Trophoblast cell (in vitro differentiated cells and primary cell): ENCODE results near the gene ASB17.
"Not testable (repeated sequence)": the region's sequence is repeated elsewhere in the genome, so short reads cannot be mapped to it uniquely, and the experiment has no call there.

Experiments used
- DNase-seq, 2 donors: peaks; one replicate each; pipeline ENCODE4 v3.0.0-alpha.2; 2016
- H2AFZ ChIP-seq: 2 replicates; pipeline ENCODE4 v1.6.1; 2013; ENCODE audit warnings: low read length, moderate library complexity, mild to moderate bottlenecking; ENCODE audit not compliant: insufficient read depth, poor library complexity
- H2AK5ac ChIP-seq: 2 replicates; pipeline ENCODE4 v1.6.1; 2013; ENCODE audit warnings: mild to moderate bottlenecking, low read length
- H2BK120ac ChIP-seq: 2 replicates; pipeline ENCODE4 v1.6.1; 2013; ENCODE audit warnings: low read length, mild to moderate bottlenecking, moderate library complexity; ENCODE audit not compliant: insufficient read depth, poor library complexity
- H2BK12ac ChIP-seq: 2 replicates; pipeline ENCODE4 v1.6.1; 2013; ENCODE audit warnings: mild to moderate bottlenecking, low read length, moderate library complexity
- H2BK5ac ChIP-seq: 2 replicates; pipeline ENCODE4 v1.6.1; 2013; ENCODE audit warnings: low read length, low read depth, moderate library complexity, mild to moderate bottlenecking; ENCODE audit not compliant: poor library complexity
- H3K14ac ChIP-seq: 2 replicates; pipeline ENCODE4 v1.6.1; 2013; ENCODE audit warnings: mild to moderate bottlenecking, low read length
- H3K18ac ChIP-seq: 2 replicates; pipeline ENCODE4 v1.6.1; 2013; ENCODE audit warnings: mild to moderate bottlenecking, low read length
- H3K23ac ChIP-seq: 2 replicates; pipeline ENCODE4 v1.6.1; 2013; ENCODE audit warnings: low read length
- H3K27ac ChIP-seq: 2 replicates; pipeline ENCODE4 v1.5.1; 2013; ENCODE audit warnings: low read depth, mild to moderate bottlenecking, inconsistent platforms, low read length, moderate library complexity
- H3K27me3 ChIP-seq: 2 replicates; pipeline ENCODE4 v1.6.1; 2013; ENCODE audit warnings: inconsistent platforms, mild to moderate bottlenecking, low read length, moderate library complexity; ENCODE audit not compliant: insufficient read depth
- H3K36me3 ChIP-seq, 2 experiments: 1 replicate in 1 of 2; 2 replicates in 1 of 2; pipeline ENCODE4 v1.6.1; 2013; ENCODE audit warnings: low read length in 2 of 2, mild to moderate bottlenecking in 2 of 2, moderate library complexity in 1 of 2; ENCODE audit not compliant: insufficient read depth in 2 of 2, control insufficient read depth in 1 of 2
- H3K4ac ChIP-seq: 2 replicates; pipeline ENCODE4 v1.6.1; 2013; ENCODE audit warnings: low read depth, mild to moderate bottlenecking, low read length, moderate library complexity
- H3K4me1 ChIP-seq, 2 experiments: 1 replicate in 1 of 2; 2 replicates in 1 of 2; pipeline ENCODE4 v1.6.1; 2013; ENCODE audit warnings: low read length in 2 of 2, mild to moderate bottlenecking in 2 of 2, moderate library complexity in 1 of 2; ENCODE audit not compliant: insufficient read depth in 2 of 2, control insufficient read depth in 1 of 2
- H3K4me2 ChIP-seq: 2 replicates; pipeline ENCODE4 v1.6.1; 2013; ENCODE audit warnings: inconsistent platforms, mild to moderate bottlenecking, low read length, moderate library complexity
- H3K4me3 ChIP-seq: 2 replicates; pipeline ENCODE4 v1.5.1; 2013; ENCODE audit warnings: mild to moderate bottlenecking, low read depth, low read length, inconsistent platforms
- H3K79me1 ChIP-seq: one replicate; pipeline ENCODE4 v1.6.1; 2013; ENCODE audit warnings: low read length
- H3K79me2 ChIP-seq: 2 replicates; pipeline ENCODE4 v1.6.1; 2013; ENCODE audit warnings: low read length, mild to moderate bottlenecking; ENCODE audit not compliant: control insufficient read depth, insufficient read depth, poor library complexity
- H3K9ac ChIP-seq: 2 replicates; pipeline ENCODE4 v1.6.1; 2013; ENCODE audit warnings: mild to moderate bottlenecking, low read length
- H3K9me3 ChIP-seq: 2 replicates; pipeline ENCODE4 v1.6.1; 2013; ENCODE audit warnings: low read depth, mild to moderate bottlenecking, control low read depth, inconsistent platforms, low read length; ENCODE audit not compliant: insufficient read depth
- H4K12ac ChIP-seq: 2 replicates; pipeline ENCODE4 v1.6.1; 2013; ENCODE audit warnings: low read depth, mild to moderate bottlenecking, low read length, moderate library complexity
- H4K8ac ChIP-seq: 2 replicates; pipeline ENCODE4 v1.6.1; 2013; ENCODE audit warnings: low read depth, mild to moderate bottlenecking, low read length, moderate library complexity
- H4K91ac ChIP-seq: one replicate; pipeline ENCODE4 v1.6.1; 2013; ENCODE audit warnings: low read depth, mild to moderate bottlenecking, low read length, moderate library complexity
- WGBS: extraction: QIAGEN DNeasy Blood & Tissue Kit; methylation state at CpG from one replicate; pipeline ENCODE4 v1.1.7; 2013; ENCODE audit warnings: missing lambda C conversion rate; ENCODE audit not compliant: insufficient read length, insufficient coverage; ENCODE audit errors: extremely low coverage; 5-methylcytosine and 5-hydroxymethylcytosine counted together

ASB17 gene

GRCh38 chr1:75953461-75953860 lies 21.3 kb upstream of the ASB17 start:
- no peak overlapping the region for H2BK120ac ChIP-seq
- H2BK12ac ChIP-seq = no peak overlapping the region
- no peaks in the 10 kb centered on the region for H3K79me1 ChIP-seq
- WGBS = no CpG with 5 or more reads among the region's 4 CpGs
- H3K4me1 ChIP-seq = no peaks in the 10 kb centered on the region
- H2AFZ ChIP-seq = no peak overlapping the region
- no peak overlapping the region for H3K4me3 ChIP-seq
- no peak overlapping the region for H3K4me2 ChIP-seq
- H3K27me3 ChIP-seq = no peaks in the 10 kb centered on the region
- no peak overlapping the region for H3K18ac ChIP-seq
- H3K4ac ChIP-seq = no peak overlapping the region
- no peak overlapping the region for H2BK5ac ChIP-seq
- H3K36me3 ChIP-seq = no peaks in the 10 kb centered on the region
- H2AK5ac ChIP-seq = no peak overlapping the region
- no peak overlapping the region for H3K23ac ChIP-seq
- H4K12ac ChIP-seq = no peak overlapping the region
- DNase-seq = no peak
- H3K79me2 ChIP-seq = no peaks in the 10 kb centered on the region
- H3K9me3 ChIP-seq = no peaks in the 10 kb centered on the region
- no peak overlapping the region for H4K8ac ChIP-seq
- H4K91ac ChIP-seq = no peak overlapping the region
- no peak overlapping the region for H3K9ac ChIP-seq
- H3K27ac ChIP-seq = no peak overlapping the region
- no peak overlapping the region for H3K14ac ChIP-seq

- H3K36me3 ChIP-seq = no peaks in the 10 kb centered on the region
- H3K4me2 ChIP-seq = no peak overlapping the region
- no peak overlapping the region for H2BK12ac ChIP-seq
- H2BK120ac ChIP-seq = no peak overlapping the region
- H3K4me1 ChIP-seq = no peaks in the 10 kb centered on the region
- H3K4me3 ChIP-seq = no peak overlapping the region
- H3K9ac ChIP-seq = no peak overlapping the region
- H2AK5ac ChIP-seq = no peak overlapping the region
- H2BK5ac ChIP-seq = no peak overlapping the region
- no peak overlapping the region for H3K18ac ChIP-seq
- no CpG with 5 or more reads among the region's 1 CpG for WGBS
- no peaks in the 10 kb centered on the region for H3K27me3 ChIP-seq
- H2AFZ ChIP-seq = no peak overlapping the region
- no peak overlapping the region for H3K27ac ChIP-seq
- H3K4ac ChIP-seq = no peak overlapping the region
- no peak overlapping the region for H3K14ac ChIP-seq
- no peak overlapping the region for H4K12ac ChIP-seq
- no peaks in the 10 kb centered on the region for H3K9me3 ChIP-seq
- no peak overlapping the region for H4K8ac ChIP-seq
- H3K79me2 ChIP-seq = no peaks in the 10 kb centered on the region
- no peaks in the 10 kb centered on the region for H3K79me1 ChIP-seq
- DNase-seq = no peak
- H3K23ac ChIP-seq = no peak overlapping the region
- no peak overlapping the region for H4K91ac ChIP-seq
These were observed 19.8 kb upstream of the ASB17 start for GRCh38 chr1:75952016-75952415.

- H3K79me2 ChIP-seq = no peaks in the 10 kb centered on the region
- H3K4me1 ChIP-seq = no peaks in the 10 kb centered on the region
- no peak for DNase-seq
- H4K91ac ChIP-seq = no peak overlapping the region
- H3K27ac ChIP-seq = no peak overlapping the region
- no peak overlapping the region for H3K23ac ChIP-seq
- H3K4ac ChIP-seq = no peak overlapping the region
- H3K14ac ChIP-seq = no peak overlapping the region
- H4K8ac ChIP-seq = no peak overlapping the region
- no peak overlapping the region for H3K4me3 ChIP-seq
- no peak overlapping the region for H2BK12ac ChIP-seq
- no peak overlapping the region for H3K4me2 ChIP-seq
- no peaks in the 10 kb centered on the region for H3K9me3 ChIP-seq
- no peaks in the 10 kb centered on the region for H3K36me3 ChIP-seq
- no peak overlapping the region for H3K18ac ChIP-seq
- H2BK120ac ChIP-seq = no peak overlapping the region
- no peak overlapping the region for H3K9ac ChIP-seq
- H2AFZ ChIP-seq = no peak overlapping the region
- no peaks in the 10 kb centered on the region for H3K79me1 ChIP-seq
- no peak overlapping the region for H4K12ac ChIP-seq
- H3K27me3 ChIP-seq = no peaks in the 10 kb centered on the region
- H2BK5ac ChIP-seq = no peak overlapping the region
- no CpG with 5 or more reads among the region's 3 CpGs for WGBS
- H2AK5ac ChIP-seq = no peak overlapping the region
These were observed 18.0 kb upstream of the ASB17 start for GRCh38 chr1:75950176-75950575.

- H2BK12ac ChIP-seq, DNase-seq, H3K4me2 ChIP-seq, H3K4me1 ChIP-seq, H2BK5ac ChIP-seq, H3K79me1 ChIP-seq, H2AK5ac ChIP-seq, H2AFZ ChIP-seq, H3K27me3 ChIP-seq, H4K91ac ChIP-seq, H3K79me2 ChIP-seq, H3K36me3 ChIP-seq, H3K18ac ChIP-seq, H2BK120ac ChIP-seq, H3K27ac ChIP-seq, H4K12ac ChIP-seq, H3K4me3 ChIP-seq, H3K9ac ChIP-seq, H3K9me3 ChIP-seq, H3K4ac ChIP-seq, H4K8ac ChIP-seq, H3K23ac ChIP-seq, H3K14ac ChIP-seq: not testable (repeated sequence)
- no CpG with 5 or more reads among the region's 4 CpGs for WGBS
These were observed 10.8 kb upstream of the ASB17 start for GRCh38 chr1:75943037-75943436.
